GM10266 (cell line): ENCODE measurements around the gene LKAAEAR1.

Experiments
- DNase-seq: peaks from one replicate; pipeline ENCODE4 v3.0.0; 2012; ENCODE audit errors: extremely low spot score
- TF ChIP-seq, protein P1 (sequence below): IDR thresholded peaks from 2 replicates; pipeline ENCODE4 v1.5.1; 2012; ENCODE audit warnings: mild to moderate bottlenecking, low read depth; ENCODE audit not compliant: control insufficient read depth, insufficient read depth; ENCODE audit errors: missing control alignments

LKAAEAR1 gene

DNA sequence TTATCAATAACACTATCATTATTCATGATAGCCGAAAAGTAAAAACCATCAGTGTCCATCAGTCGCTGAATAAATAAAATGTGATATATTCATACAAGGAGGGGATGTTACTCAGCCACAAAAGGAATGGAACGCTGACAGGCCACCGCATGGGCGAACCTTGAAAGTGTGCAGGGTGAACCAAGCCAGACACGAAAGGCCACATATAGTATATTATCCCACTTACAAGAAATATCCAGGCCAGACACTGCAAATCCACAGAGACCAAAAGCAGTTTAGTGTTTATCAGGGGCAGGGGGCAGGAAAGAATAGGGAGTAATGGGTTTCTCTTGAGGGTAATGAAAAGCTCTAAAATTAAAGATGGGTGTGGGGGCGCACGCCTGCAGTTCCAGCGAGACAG is 40.4 kb downstream of the LKAAEAR1 start:
- DNase-seq: no peak
- TF ChIP-seq, protein P1, sequence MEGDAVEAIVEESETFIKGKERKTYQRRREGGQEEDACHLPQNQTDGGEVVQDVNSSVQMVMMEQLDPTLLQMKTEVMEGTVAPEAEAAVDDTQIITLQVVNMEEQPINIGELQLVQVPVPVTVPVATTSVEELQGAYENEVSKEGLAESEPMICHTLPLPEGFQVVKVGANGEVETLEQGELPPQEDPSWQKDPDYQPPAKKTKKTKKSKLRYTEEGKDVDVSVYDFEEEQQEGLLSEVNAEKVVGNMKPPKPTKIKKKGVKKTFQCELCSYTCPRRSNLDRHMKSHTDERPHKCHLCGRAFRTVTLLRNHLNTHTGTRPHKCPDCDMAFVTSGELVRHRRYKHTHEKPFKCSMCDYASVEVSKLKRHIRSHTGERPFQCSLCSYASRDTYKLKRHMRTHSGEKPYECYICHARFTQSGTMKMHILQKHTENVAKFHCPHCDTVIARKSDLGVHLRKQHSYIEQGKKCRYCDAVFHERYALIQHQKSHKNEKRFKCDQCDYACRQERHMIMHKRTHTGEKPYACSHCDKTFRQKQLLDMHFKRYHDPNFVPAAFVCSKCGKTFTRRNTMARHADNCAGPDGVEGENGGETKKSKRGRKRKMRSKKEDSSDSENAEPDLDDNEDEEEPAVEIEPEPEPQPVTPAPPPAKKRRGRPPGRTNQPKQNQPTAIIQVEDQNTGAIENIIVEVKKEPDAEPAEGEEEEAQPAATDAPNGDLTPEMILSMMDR: no peak

DNA sequence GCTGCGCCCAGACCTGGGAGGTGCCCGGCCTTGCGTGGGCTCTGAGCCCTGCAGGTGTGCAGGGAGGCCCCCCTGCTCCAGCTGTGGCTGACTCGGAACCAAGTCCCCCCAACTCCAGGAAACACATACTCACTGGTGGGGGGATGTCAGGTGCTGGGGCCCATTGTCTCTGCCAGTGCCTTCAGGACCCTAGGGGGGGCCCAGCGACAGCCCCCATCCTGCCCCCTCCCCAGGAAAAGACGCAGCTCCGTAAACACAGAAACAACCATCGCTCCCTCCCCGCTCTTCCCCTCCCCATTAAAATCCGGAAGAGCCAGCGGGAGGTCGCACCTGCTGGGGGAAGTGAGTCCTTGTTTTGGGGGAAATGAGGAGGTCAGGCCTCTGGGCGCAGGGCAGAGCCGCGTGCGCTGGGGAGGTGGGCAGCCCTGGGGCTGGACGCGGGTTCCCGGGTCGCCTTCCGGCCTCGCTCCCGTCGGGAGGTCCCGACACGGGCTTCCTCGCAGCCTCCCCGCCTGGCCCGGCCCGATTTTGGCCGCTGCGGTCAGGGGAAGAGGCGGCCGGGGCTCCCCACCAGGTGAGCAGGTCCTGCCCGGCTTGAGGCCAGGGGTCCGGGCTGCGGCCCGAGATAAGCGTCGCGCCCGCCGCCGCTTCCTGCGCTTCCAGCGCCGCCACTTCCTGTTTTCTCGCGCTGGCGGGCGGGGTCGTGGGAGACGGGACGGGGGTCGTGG is 42.0 kb downstream of the LKAAEAR1 start:
- TF ChIP-seq, protein P1: no peak
- no peak for DNase-seq

DNA sequence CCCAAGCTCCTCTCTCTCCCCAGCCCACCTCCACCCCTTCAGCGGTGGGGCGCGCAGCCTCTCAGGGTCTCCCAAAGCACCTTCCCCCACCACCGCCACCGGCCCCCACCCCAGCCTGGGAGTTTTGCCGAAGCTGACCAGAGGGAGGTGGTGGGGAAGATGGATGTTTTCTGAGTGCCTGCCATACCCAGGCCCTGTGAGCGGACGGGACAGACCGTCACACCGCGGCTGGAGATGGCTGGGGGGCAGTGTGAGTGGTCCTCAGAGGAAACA is 42.5 kb downstream of the LKAAEAR1 start:
- no peak for DNase-seq
- TF ChIP-seq, protein P1: no peak

DNA sequence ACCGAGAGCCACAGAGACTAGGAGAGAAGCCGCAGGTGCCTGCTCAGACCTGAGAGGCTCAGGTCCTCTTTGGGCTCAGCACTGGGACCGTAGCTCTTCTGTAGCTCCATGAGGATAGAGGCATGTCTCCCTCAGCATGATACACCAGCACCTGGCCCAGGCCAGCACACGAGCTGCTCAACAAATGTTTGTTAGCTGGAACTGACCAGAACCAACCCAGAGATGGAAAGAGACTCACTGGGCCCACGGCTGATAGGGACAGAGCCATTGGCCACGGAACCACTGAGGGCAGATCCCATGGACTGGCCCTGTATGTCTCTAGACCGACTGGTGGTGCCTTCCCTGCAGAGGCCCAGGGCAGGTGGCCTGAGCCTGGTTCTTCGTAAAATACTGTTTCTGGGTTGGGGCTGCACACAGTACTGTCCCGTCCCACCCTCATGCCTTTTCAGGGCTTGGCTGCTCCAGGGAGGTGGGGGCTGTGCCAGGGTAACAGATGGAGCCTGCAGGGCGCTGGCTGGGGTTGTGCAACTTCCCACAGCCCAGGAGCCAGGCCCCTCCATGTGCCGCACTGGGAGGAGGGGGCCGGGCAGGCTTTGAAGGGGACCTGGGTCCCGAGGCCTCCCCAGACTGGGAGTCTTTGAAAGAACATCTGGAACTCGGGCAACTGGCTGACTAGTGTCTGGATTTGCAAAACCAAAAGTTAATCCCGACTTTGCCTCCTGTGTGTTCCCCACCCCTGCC is 43.0 kb downstream of the LKAAEAR1 start:
- TF ChIP-seq, protein P1: no peak
- DNase-seq: no peak

DNA sequence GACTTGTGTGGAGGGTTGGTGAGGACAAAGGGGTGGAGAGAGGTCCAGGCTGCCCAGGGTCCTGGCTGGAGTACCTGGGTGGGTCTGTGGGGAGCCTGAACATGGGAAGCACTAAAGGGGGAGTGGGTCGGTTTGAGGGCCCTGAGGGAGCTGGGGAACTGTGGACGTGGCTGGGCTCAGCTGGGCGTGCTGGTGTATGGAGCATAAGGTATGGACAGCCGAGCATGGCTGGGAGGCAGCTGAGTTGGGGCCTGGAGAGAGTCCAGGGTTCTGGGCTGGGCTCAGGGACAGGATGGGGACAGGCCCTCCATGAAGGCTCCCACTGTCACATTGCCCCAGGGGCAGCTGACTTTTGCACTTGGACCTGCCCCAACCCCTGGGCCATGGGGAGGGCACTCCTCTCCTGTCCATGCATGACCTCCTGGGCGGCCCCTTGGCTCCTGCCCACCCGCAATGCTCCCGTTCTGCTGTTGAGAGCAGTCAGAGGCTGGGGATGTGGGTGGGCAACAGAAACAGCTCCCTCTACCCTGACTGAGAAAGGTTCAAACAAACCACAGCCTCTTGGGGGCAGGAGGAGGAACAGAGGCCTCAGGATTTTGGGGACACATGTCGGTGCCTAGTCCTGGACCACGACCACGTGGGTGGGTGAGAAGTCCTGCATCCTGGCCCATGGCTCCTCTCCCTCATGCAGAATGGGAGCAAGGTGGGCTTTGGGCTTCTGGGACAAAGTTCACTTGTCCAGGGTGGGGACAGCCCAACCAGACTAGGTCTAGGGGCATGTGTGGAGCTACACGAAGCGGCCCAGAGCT is 43.8 kb downstream of the LKAAEAR1 start:
- TF ChIP-seq, protein P1: no peak
- DNase-seq: no peak

DNA sequence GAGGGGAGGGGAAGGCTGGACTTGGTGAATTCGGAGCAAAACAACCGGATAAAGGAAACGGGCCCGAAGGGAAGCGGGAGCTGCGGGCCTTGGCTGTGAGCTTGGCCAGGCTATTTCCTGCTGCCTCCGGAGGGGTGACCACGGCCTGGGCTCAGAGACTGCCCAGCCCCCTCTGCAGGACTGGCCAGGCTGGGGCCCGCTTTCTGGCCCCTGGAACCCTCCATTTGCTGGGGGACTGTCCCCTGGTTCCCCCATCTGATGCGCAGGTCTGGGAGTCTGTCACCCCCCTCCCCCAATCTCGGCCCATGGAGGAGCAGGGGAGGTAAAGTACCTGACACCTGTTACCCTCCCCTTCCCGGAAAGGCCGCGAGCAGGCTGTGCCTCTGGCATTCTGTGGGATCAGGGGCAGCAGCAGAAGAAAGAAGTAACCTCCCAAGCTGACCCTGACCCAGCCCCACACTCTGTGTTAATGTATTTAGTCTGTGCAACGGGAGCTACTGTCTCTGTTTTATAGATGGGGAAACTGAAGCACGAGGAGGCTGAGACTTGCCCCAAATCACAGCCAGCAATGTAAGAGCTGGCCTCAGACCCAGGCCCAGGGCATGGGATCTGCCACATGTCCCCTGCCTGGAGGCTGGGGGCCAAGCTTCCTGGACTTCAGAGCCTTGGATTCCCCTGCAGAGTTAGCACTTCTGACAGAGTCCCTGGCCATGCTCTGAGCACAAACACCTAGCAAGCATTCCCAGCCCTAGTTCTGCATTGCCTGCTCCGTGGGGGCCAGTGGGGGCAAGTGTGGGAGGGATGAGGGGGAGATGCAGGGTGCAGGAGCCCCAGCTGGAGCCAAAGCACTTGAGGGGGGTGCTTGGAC is 44.7 kb downstream of the LKAAEAR1 start:
- DNase-seq: no peak
- TF ChIP-seq, protein P1: no peak
